Transverse colon (tissue), 4 donors: ENCODE data around the gene CSKMT. TPM values are rescaled to one million over a fixed set of nuclear protein-coding genes. Genes with fewer than 3 reads are reported as not detected.
"Not testable (repeated sequence)": the region's sequence is repeated elsewhere in the genome, so short reads cannot be mapped to it uniquely, and the experiment has no call there.

Experiments used
- DNase-seq: peaks from one replicate; pipeline ENCODE4 v3.0.0-alpha.2; 2019
- H3K27ac ChIP-seq, 4 donors: fragments of 200-600 bp; sonication (generic); 2 replicates each; pipeline ENCODE4 v1.5.1; 2016 to 2018; ENCODE audit warnings: inconsistent platforms in 4 of 4
- H3K27me3 ChIP-seq: fragments of 200-600 bp; sonication (generic); 2 replicates; pipeline ENCODE4 v1.5.1; 2017; ENCODE audit warnings: inconsistent platforms
- H3K36me3 ChIP-seq, 4 donors: fragments of 200-600 bp; sonication (generic); 2 replicates each; pipeline ENCODE4 v1.5.1; 2017 to 2019; ENCODE audit warnings: inconsistent platforms in 4 of 4
- H3K4me1 ChIP-seq, 4 donors: fragments of 200-600 bp; sonication (generic); 2 replicates each; pipeline ENCODE4 v1.5.1; 2017 to 2020; ENCODE audit warnings: inconsistent platforms in 4 of 4
- H3K4me3 ChIP-seq, 4 donors: fragments of 200-600 bp; sonication (generic); 1 replicate in 1 of 4; 2 replicates in 3 of 4; pipeline versions ENCODE4 v1.5.1 to v1.6.1; 2017 to 2019; ENCODE audit warnings: inconsistent platforms in 4 of 4
- H3K9me3 ChIP-seq, 2 donors: fragments of 200-600 bp; sonication (generic); 2 replicates each; pipeline ENCODE4 v1.5.1; 2017 to 2019; ENCODE audit warnings: inconsistent platforms in 2 of 2
- CTCF ChIP-seq, 5 experiments: fragments of 200-600 bp in 3 of 5; fragments of 450-650 bp in 2 of 5; sonication (generic) in 3 of 5; IDR thresholded peaks; 1 replicate in 2 of 5; 2 replicates in 3 of 5; pipeline ENCODE4 v1.5.1; 2016 to 2017; ENCODE audit warnings: antibody characterized with exemption in 5 of 5, inconsistent platforms in 3 of 5, mild to moderate bottlenecking in 2 of 5, moderate library complexity in 1 of 5
- EP300 ChIP-seq: sonication (generic); formaldehyde crosslinking; IDR thresholded peaks from one replicate; pipeline ENCODE4 v1.6.1; 2017; ENCODE audit warnings: antibody characterized with exemption, low read depth
- POLR2A ChIP-seq: fragments of 450-650 bp; IDR thresholded peaks from one replicate; pipeline ENCODE4 v1.6.1; 2016; ENCODE audit warnings: antibody characterized with exemption, mild to moderate bottlenecking, moderate library complexity
- POLR2AphosphoS5 ChIP-seq, 3 donors: sonication (generic); formaldehyde crosslinking; IDR thresholded peaks; one replicate each; pipeline ENCODE4 v1.6.1; 2016; ENCODE audit warnings: antibody characterized with exemption in 3 of 3
- WGBS, 2 donors: methylation state at CpG; one replicate each; pipeline ENCODE4 v1.1.5; 2018; ENCODE audit warnings: low coverage in 1 of 2; 5-methylcytosine and 5-hydroxymethylcytosine counted together
- in situ Hi-C, 4 donors: fragments of 200-750 bp; cut with MboI; loops; one replicate each; pipeline versions ENCODE4 v1.15.0 to v1.15.1; 2017; ENCODE audit warnings: low sequenced_read_pairs in 3 of 4, low pct_ligation_motif_present in 1 of 4, low pct_unique_long_range_greater_than_20kb in 1 of 4
- intact Hi-C: fragments of 100-400 bp; cut with DNase I; formaldehyde crosslinking; loops from one replicate; pipeline ENCODE4 v1.15.1; 2023; ENCODE audit warnings: low total_unique reads
- total RNA-seq, 4 donors: library from RNA; depleted of rRNA; stranded (reverse); fragments of >200 nt; gene quantifications; one replicate each; pipeline ENCODE4 v1.1.0, GENCODE V29; 2016

Gene CSKMT
- total RNA-seq, 4 donors from 2014 or later: 6.0 to 17.0 TPM; not detected in 2

- in situ Hi-C loops: loop anchor here in 3 of 4 donors (10.0 to 25.0 kb wide), 4 partner anchors 100 to 307 kb away; partner anchors contain the start of genes SCGB1A1 (in 1 of the 3) and TUT1 (in 1 of the 3)
- Histone ChIP-seq H3K4me3 (no peak overlapping the region), H3K36me3 (peaks cover 0 to 23% (median 9%) of the 10 kb centered on the region in 4 donors), H3K27ac (no peak overlapping the region), H3K4me1 (peaks cover 0 to 7% (median 0%) of the 10 kb centered on the region in 4 donors), H3K9me3 (no peaks in the 10 kb centered on the region), H3K27me3 (no peaks in the 10 kb centered on the region)
- 48 to 50% methylated on average over 2 to 14 of the region's 14 CpGs for WGBS, 2 donors
- peak; percentile 85 for DNase-seq
- peak; percentile 64 to 85 (median 83) for TF ChIP-seq CTCF (IDR thresholded peaks at IDR 0.05)
- TF ChIP-seq EP300: no peak
- intact Hi-C loops: no loop called here
These were observed 29.5 kb downstream of the CSKMT start for GRCh38 chr11:62694455-62695167.

- DNase-seq: no peak
- WGBS, 2 donors: 80 to 85% methylated on average over 1 to 11 of the region's 11 CpGs
These were observed 37.1 kb downstream of the CSKMT start for GRCh38 chr11:62702246-62702645.

DNA sequence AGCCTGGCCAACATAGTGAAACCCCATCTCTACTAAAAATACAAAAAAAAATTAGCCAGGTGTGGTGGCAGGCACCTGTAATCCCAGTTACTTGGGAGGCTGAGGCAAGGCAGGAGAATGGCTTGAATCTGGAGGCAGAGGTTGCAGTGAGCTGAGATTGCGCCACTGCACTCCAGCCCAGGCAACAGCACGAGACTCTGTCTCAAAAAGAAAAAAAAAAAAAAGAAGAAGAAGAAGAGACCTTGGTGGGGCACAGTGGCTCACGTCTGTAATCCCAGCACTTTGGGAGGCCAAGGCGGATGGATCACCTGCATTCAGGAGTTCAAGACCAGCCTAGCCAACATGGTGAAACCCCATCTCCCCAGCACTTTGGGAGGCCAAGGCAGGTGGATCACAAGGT is 38.8 kb downstream of the CSKMT start:
- H3K9me3 ChIP-seq, H3K27ac ChIP-seq, DNase-seq, intact Hi-C loops, in situ Hi-C loops, H3K4me3 ChIP-seq, H3K36me3 ChIP-seq, H3K27me3 ChIP-seq: not testable (repeated sequence)
- 80 to 92% methylated on average over 2 to 4 of the region's 4 CpGs for WGBS, 2 donors
- H3K4me1 ChIP-seq: peaks cover 22 to 31% (median 27%) of the 10 kb centered on the region in 4 donors

More at GRCh38 chr11:62702246-62702645, 37.1 kb downstream of the CSKMT start:
- no peak overlapping the region for H3K4me3 ChIP-seq
- in situ Hi-C loops (no loop called here), intact Hi-C loops (no loop called here)
- H3K27me3 ChIP-seq: no peaks in the 10 kb centered on the region
- no peaks in the 10 kb centered on the region for H3K9me3 ChIP-seq
- H3K36me3 ChIP-seq: no peaks in the 10 kb centered on the region
- no peak overlapping the region for H3K27ac ChIP-seq
- peaks cover 16 to 22% (median 19%) of the 10 kb centered on the region in 4 donors for H3K4me1 ChIP-seq
- no peak for TF ChIP-seq POLR2A
- no peak for TF ChIP-seq POLR2AphosphoS5 (IDR thresholded peaks at IDR 0.05)
- TF ChIP-seq EP300: no peak
- TF ChIP-seq CTCF (IDR thresholded peaks at IDR 0.05): no peak

GRCh38 chr11:62705413-62705812 is 40.3 kb downstream of the CSKMT start:
- intact Hi-C loops: no loop called here
- peak in 2 of 5 experiments; percentile 24 to 33 for TF ChIP-seq CTCF (IDR thresholded peaks at IDR 0.05)
- no peak for TF ChIP-seq POLR2AphosphoS5 (IDR thresholded peaks at IDR 0.05)
- TF ChIP-seq POLR2A: no peak
- Histone ChIP-seq H3K9me3 (no peaks in the 10 kb centered on the region), H3K4me3 (peak overlapping the region; percentile 37 to 70 (median 64)), H3K4me1 (peaks cover 29 to 40% (median 34%) of the 10 kb centered on the region in 4 donors), H3K36me3 (no peaks in the 10 kb centered on the region), H3K27ac (peak overlapping the region; percentile 85 to 92 (median 90)), H3K27me3 (no peaks in the 10 kb centered on the region)
- WGBS, 2 donors: 48% methylated on average over 7 of the region's 7 CpGs; no CpG with 5 or more reads in 1 of the 2 donors
- in situ Hi-C loops: no loop called here
- no peak for DNase-seq
